HEK293T (cell line): Measurements from ENCODE around the gene RTTN.

Experiments
- CTBP1 ChIP-seq: fragments of 450-650 bp; IDR thresholded peaks from 2 replicates; pipeline ENCODE4 v1.6.1; 2016; ENCODE audit warnings: borderline replicate concordance
- ZNF384 ChIP-seq: fragments of 450-650 bp; IDR thresholded peaks from 2 replicates; pipeline ENCODE4 v1.6.1; 2016

DNA sequence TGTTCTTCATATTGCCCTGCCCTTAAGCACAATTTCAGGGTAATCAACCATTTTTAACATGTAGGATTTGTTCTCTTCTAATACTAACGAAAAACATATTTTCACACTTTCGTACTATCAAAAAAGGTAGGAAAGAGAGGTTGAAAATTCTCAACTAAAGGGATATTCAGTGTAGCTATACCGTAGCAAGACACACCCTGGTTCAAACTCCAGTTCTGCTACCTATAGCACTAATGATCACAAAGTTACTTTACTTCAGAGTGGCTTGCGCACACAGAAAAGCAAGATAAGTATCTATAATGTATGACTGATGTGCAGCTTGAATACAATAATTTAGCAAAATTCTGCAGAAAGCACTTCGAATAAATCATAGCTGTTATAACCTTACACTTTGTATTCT is 132.1 kb downstream of the RTTN start:
- TF ChIP-seq ZNF384 = no peak
- no peak for TF ChIP-seq CTBP1
